Hepatocyte (in vitro differentiated cells): ENCODE data around the gene APPBP2. TPM values are rescaled to one million over a fixed set of nuclear protein-coding genes. Genes with fewer than 3 reads are reported as not detected.

Experiments used
- DNase-seq: peaks from one replicate; pipeline ENCODE4 v3.0.0-alpha.2; 2016; ENCODE audit warnings: low spot score
- H2AFZ ChIP-seq: fragments of 200-600 bp; sonication (generic); 2 replicates; pipeline ENCODE4 v1.6.0; 2016; ENCODE audit warnings: antibody characterized with exemption, mild to moderate bottlenecking
- H3K27ac ChIP-seq: fragments of 200-600 bp; sonication (generic); 2 replicates; pipeline ENCODE4 v1.5.1; 2016; ENCODE audit warnings: mild to moderate bottlenecking
- H3K27me3 ChIP-seq: fragments of 200-600 bp; sonication (generic); 2 replicates; pipeline ENCODE4 v1.6.1; 2016
- H3K36me3 ChIP-seq: fragments of 200-600 bp; sonication (generic); replicated peaks from 2 replicates; pipeline ENCODE4 v1.5.1; 2016; ENCODE audit warnings: low read depth; ENCODE audit not compliant: insufficient read depth
- H3K4me1 ChIP-seq: fragments of 200-600 bp; sonication (generic); 2 replicates; pipeline ENCODE4 v1.5.1; 2016; ENCODE audit warnings: mild to moderate bottlenecking, moderate library complexity; ENCODE audit not compliant: insufficient read depth
- H3K4me2 ChIP-seq: fragments of 200-600 bp; sonication (generic); 2 replicates; pipeline ENCODE4 v1.6.0; 2016
- H3K4me3 ChIP-seq: fragments of 200-600 bp; sonication (generic); 2 replicates; pipeline ENCODE4 v1.5.1; 2016; ENCODE audit warnings: mild to moderate bottlenecking
- H3K79me2 ChIP-seq: fragments of 200-600 bp; sonication (generic); 2 replicates; pipeline ENCODE4 v1.6.0; 2017; ENCODE audit warnings: mild to moderate bottlenecking
- H3K9me2 ChIP-seq: fragments of 200-600 bp; sonication (generic); replicated peaks from 2 replicates; pipeline ENCODE4 v1.6.0; 2017; ENCODE audit warnings: mild to moderate bottlenecking; ENCODE audit not compliant: insufficient read depth
- H3K9me3 ChIP-seq: fragments of 200-600 bp; sonication (generic); 2 replicates; pipeline ENCODE4 v1.5.1; 2016; ENCODE audit warnings: low read depth, mild to moderate bottlenecking
- H4K20me1 ChIP-seq: fragments of 200-600 bp; sonication (generic); 2 replicates; pipeline ENCODE4 v1.6.0; 2016; ENCODE audit warnings: mild to moderate bottlenecking; ENCODE audit not compliant: insufficient read depth, poor library complexity, severe bottlenecking
- CTCF ChIP-seq: fragments of 200-600 bp; sonication (generic); IDR thresholded peaks from 2 replicates; pipeline ENCODE4 v1.5.1; 2016; ENCODE audit warnings: antibody characterized with exemption, mild to moderate bottlenecking; ENCODE audit not compliant: poor library complexity
- EZH2 ChIP-seq: fragments of 200-600 bp; sonication (generic); IDR thresholded peaks from 2 replicates; pipeline ENCODE4 v1.6.1; 2016; ENCODE audit warnings: antibody characterized with exemption, mild to moderate bottlenecking, borderline replicate concordance
- EZH2phosphoT487 ChIP-seq: fragments of 200-600 bp; sonication (generic); IDR thresholded peaks from one replicate; pipeline ENCODE4 v1.6.1; 2018; ENCODE audit warnings: antibody characterized with exemption, mild to moderate bottlenecking, low read depth, moderate library complexity; ENCODE audit not compliant: unreplicated experiment, severe bottlenecking
- WGBS: methylation state at CpG from one replicate; pipeline ENCODE4 v1.1.6; 2016; ENCODE audit warnings: low lambda C conversion rate; ENCODE audit errors: missing lambda C conversion rate; 5-methylcytosine and 5-hydroxymethylcytosine counted together
- polyA plus RNA-seq: library from polyadenylated mRNA; unstranded; fragments of >200 nt; fragmentation: Nextera tagmentation; extraction: Ambion mirVana; gene quantifications from 2 replicates; pipeline ENCODE4 v1.2.1, GENCODE V29; 2016
- total RNA-seq: library from RNA; depleted of rRNA; stranded (reverse); fragments of >200 nt; gene quantifications from 2 replicates; pipeline ENCODE4 v1.2.3, GENCODE V29; 2014

Gene APPBP2
- total and polyA plus RNA-seq, 2 experiments from 2014 or later: 37.2 to 42.0 TPM

GRCh38 chr17:60406887-60407286 lies 119.2 kb downstream of the APPBP2 start:
- no peaks in the 10 kb centered on the region for H3K79me2 ChIP-seq
- no peaks in the 10 kb centered on the region for H3K9me3 ChIP-seq
- TF ChIP-seq EZH2 (no peak), EZH2phosphoT487 (no peak)
- H3K27me3 ChIP-seq: no peaks in the 10 kb centered on the region
- H3K36me3 ChIP-seq: no peaks in the 10 kb centered on the region
- H3K4me1 ChIP-seq: no peaks in the 10 kb centered on the region
- H3K27ac ChIP-seq: no peak overlapping the region
- no peak overlapping the region for H2AFZ ChIP-seq
- no peak overlapping the region for H3K4me2 ChIP-seq
- 63% methylated on average over 3 of the region's 3 CpGs for WGBS
- H3K4me3 ChIP-seq: no peak overlapping the region
- no peaks in the 10 kb centered on the region for H3K9me2 ChIP-seq
- no peak for DNase-seq
- no peaks in the 10 kb centered on the region for H4K20me1 ChIP-seq

- no peaks in the 10 kb centered on the region for H3K27me3 ChIP-seq
- no peak overlapping the region for H3K4me2 ChIP-seq
- no peaks in the 10 kb centered on the region for H3K4me1 ChIP-seq
- TF ChIP-seq EZH2: no peak
- no peak for TF ChIP-seq EZH2phosphoT487
- no peak for TF ChIP-seq CTCF
- H3K79me2 ChIP-seq: no peaks in the 10 kb centered on the region
- no peak for DNase-seq
- H4K20me1 ChIP-seq: no peaks in the 10 kb centered on the region
- H2AFZ ChIP-seq: no peak overlapping the region
- 98% methylated on average over 6 of the region's 6 CpGs for WGBS
- H3K4me3 ChIP-seq: no peak overlapping the region
- H3K36me3 ChIP-seq: no peaks in the 10 kb centered on the region
- no peaks in the 10 kb centered on the region for H3K9me2 ChIP-seq
- H3K27ac ChIP-seq: no peak overlapping the region
- H3K9me3 ChIP-seq: no peaks in the 10 kb centered on the region
Observed at GRCh38 chr17:60403962-60404361, 122.1 kb downstream of the APPBP2 start.

- H3K4me3 ChIP-seq: no peak overlapping the region
- H3K9me2 ChIP-seq: no peaks in the 10 kb centered on the region
- no peaks in the 10 kb centered on the region for H3K9me3 ChIP-seq
- 85% methylated on average over 3 of the region's 3 CpGs for WGBS
- no peaks in the 10 kb centered on the region for H3K79me2 ChIP-seq
- DNase-seq: no peak
- H3K27ac ChIP-seq: no peak overlapping the region
- no peaks in the 10 kb centered on the region for H3K4me1 ChIP-seq
- no peaks in the 10 kb centered on the region for H3K36me3 ChIP-seq
- TF ChIP-seq EZH2: no peak
- TF ChIP-seq EZH2phosphoT487: no peak
- no peak for TF ChIP-seq CTCF
- no peak overlapping the region for H2AFZ ChIP-seq
- H4K20me1 ChIP-seq: no peaks in the 10 kb centered on the region
- no peak overlapping the region for H3K4me2 ChIP-seq
- H3K27me3 ChIP-seq: no peaks in the 10 kb centered on the region
Observed at GRCh38 chr17:60403523-60403810, 122.6 kb downstream of the APPBP2 start.

- no peaks in the 10 kb centered on the region for H3K27me3 ChIP-seq
- no peaks in the 10 kb centered on the region for H3K9me2 ChIP-seq
- no peaks in the 10 kb centered on the region for H3K9me3 ChIP-seq
- no peaks in the 10 kb centered on the region for H4K20me1 ChIP-seq
- H3K4me1 ChIP-seq: no peaks in the 10 kb centered on the region
- no peak overlapping the region for H3K4me3 ChIP-seq
- H3K36me3 ChIP-seq: no peaks in the 10 kb centered on the region
- no peaks in the 10 kb centered on the region for H3K79me2 ChIP-seq
- TF ChIP-seq CTCF (no peak), EZH2phosphoT487 (no peak), EZH2 (no peak)
- DNase-seq: no peak
- no peak overlapping the region for H3K27ac ChIP-seq
- no peak overlapping the region for H2AFZ ChIP-seq
- H3K4me2 ChIP-seq: no peak overlapping the region
Observed at GRCh38 chr17:60401819-60402218, 124.2 kb downstream of the APPBP2 start.
